B cell (primary cell): ENCODE results near the gene VAV2. TPM values are rescaled to one million over a fixed set of nuclear protein-coding genes. Genes with fewer than 3 reads are reported as not detected.

Experiments used
- ATAC-seq: fragments of 200-7000 bp; cut with Tn5 transposase; one replicate; pipeline ENCODE4 v1.10.0; 2021; ENCODE audit warnings: low read depth, mild to moderate bottlenecking, moderate number of reproducible peaks, moderate library complexity
- CTCF ChIA-PET: fragments of 350-600 bp; sonication (Branson Sonifier 250); formaldehyde crosslinking; loops from one replicate; lab custom pipeline; 2021; ENCODE audit warnings: antibody characterized with exemption, inconsistent platforms; lab: Charles Lee
- POLR2A ChIA-PET: fragments of 350-600 bp; sonication (Branson Sonifier 250); formaldehyde crosslinking; loops from one replicate; lab custom pipeline; 2021; ENCODE audit warnings: antibody characterized with exemption; lab: Charles Lee
- DNase-seq: peaks from one replicate; pipeline ENCODE4 v3.0.0; 2013
- H2AFZ ChIP-seq: 2 replicates; pipeline ENCODE4 v1.6.1; 2012; ENCODE audit warnings: mild to moderate bottlenecking, low read depth, low read length; ENCODE audit not compliant: insufficient read depth, poor library complexity, severe bottlenecking
- H3K27ac ChIP-seq, 2 donors: 1 replicate in 1 of 2; 2 replicates in 1 of 2; pipeline ENCODE4 v1.5.1; 2012 to 2013; ENCODE audit warnings: low read length in 2 of 2, mild to moderate bottlenecking in 2 of 2, moderate library complexity in 1 of 2
- H3K27me3 ChIP-seq, 4 experiments: fragments of 200-600 bp in 1 of 4; sonication (generic) in 1 of 4; replicated peaks in 1 of 4; 1 replicate in 2 of 4; 2 replicates in 2 of 4; pipeline versions ENCODE4 v1.6.1 to v1.7.0; 2013 to 2016; ENCODE audit warnings: low read length in 3 of 4, mild to moderate bottlenecking in 2 of 4, mixed read lengths in 1 of 4, moderate library complexity in 1 of 4; ENCODE audit not compliant: insufficient read depth in 4 of 4, control insufficient read depth in 3 of 4; ENCODE audit errors: control extremely low read depth in 1 of 4
- H3K36me3 ChIP-seq, 2 experiments: replicated peaks in 1 of 2; 1 replicate in 1 of 2; 2 replicates in 1 of 2; pipeline versions ENCODE4 v1.6.1 to v1.7.1; 2013; ENCODE audit warnings: low read length in 1 of 2; ENCODE audit not compliant: insufficient read depth in 2 of 2, control insufficient read depth in 1 of 2; ENCODE audit errors: control extremely low read depth in 1 of 2, extremely low read depth in 1 of 2
- H3K4me1 ChIP-seq, 2 donors: fragments of 200-600 bp in 1 of 2; sonication (generic) in 1 of 2; 1 replicate in 1 of 2; 2 replicates in 1 of 2; pipeline versions ENCODE4 v1.5.1 to v1.6.1; 2013 to 2017; ENCODE audit warnings: low read length in 2 of 2; ENCODE audit not compliant: control insufficient read depth in 2 of 2, insufficient read depth in 2 of 2
- H3K4me2 ChIP-seq: replicated peaks from 2 replicates; pipeline ENCODE3; 2012; ENCODE audit warnings: mild to moderate bottlenecking, low read depth, low read length; ENCODE audit not compliant: poor library complexity, severe bottlenecking
- H3K4me3 ChIP-seq, 5 experiments: fragments of 200-600 bp in 1 of 5; sonication (generic) in 1 of 5; 1 replicate in 3 of 5; 2 replicates in 2 of 5; pipeline versions ENCODE4 v1.5.1 to v1.7.0; 2011 to 2016; ENCODE audit warnings: low read length in 4 of 5, mild to moderate bottlenecking in 4 of 5, low read depth in 2 of 5, control low read depth in 1 of 5, moderate library complexity in 1 of 5; ENCODE audit not compliant: insufficient read depth in 1 of 5; ENCODE audit errors: control extremely low read depth in 1 of 5, extremely low read depth in 1 of 5
- H3K79me2 ChIP-seq: fragments of 200-600 bp; sonication (generic); one replicate; pipeline ENCODE4 v1.6.0; 2016; ENCODE audit warnings: low read length; ENCODE audit not compliant: control insufficient read depth, insufficient read depth
- H3K9ac ChIP-seq: fragments of 200-600 bp; sonication (generic); 2 replicates; pipeline ENCODE4 v1.6.1; 2017; ENCODE audit warnings: mild to moderate bottlenecking, low read length, moderate library complexity
- H3K9me3 ChIP-seq, 3 donors: one replicate each; pipeline versions ENCODE4 v1.6.1 to v1.7.1; 2013; ENCODE audit warnings: low read length in 2 of 3; ENCODE audit not compliant: control insufficient read depth in 2 of 3, insufficient read depth in 1 of 3; ENCODE audit errors: control extremely low read depth in 1 of 3
- H4K20me1 ChIP-seq: 2 replicates; pipeline ENCODE4 v1.6.0; 2012; ENCODE audit warnings: mild to moderate bottlenecking, low read length; ENCODE audit not compliant: insufficient read depth, control insufficient read depth, poor library complexity, severe bottlenecking
- H3K27ac Mint-ChIP-seq: one replicate; pipeline ENCODE4 v1.8.0; 2021; ENCODE audit warnings: mixed read lengths
- H3K27me3 Mint-ChIP-seq: one replicate; pipeline ENCODE4 v1.8.0; 2021; ENCODE audit warnings: mixed read lengths
- H3K4me1 Mint-ChIP-seq: one replicate; pipeline ENCODE4 v1.8.0; 2021; ENCODE audit warnings: mixed read lengths
- H3K4me3 Mint-ChIP-seq: one replicate; pipeline ENCODE4 v1.8.0; 2021; ENCODE audit warnings: mixed read lengths
- H3K9me3 Mint-ChIP-seq: one replicate; pipeline ENCODE4 v1.8.0; 2022; ENCODE audit warnings: mixed read lengths; ENCODE audit not compliant: insufficient read depth
- EZH2 ChIP-seq: IDR thresholded peaks from 2 replicates; pipeline ENCODE4 v1.6.1; 2012; ENCODE audit warnings: borderline replicate concordance, low read depth, mild to moderate bottlenecking, moderate library complexity, low read length; ENCODE audit not compliant: insufficient read depth, poor library complexity, severe bottlenecking
- WGBS: methylation state at CpG from one replicate; pipeline ENCODE4 v1.1.5; 2013; ENCODE audit warnings: missing lambda C conversion rate; ENCODE audit not compliant: insufficient coverage; 5-methylcytosine and 5-hydroxymethylcytosine counted together
- intact Hi-C: fragments of 100-400 bp; cut with micrococcal nuclease; formaldehyde crosslinking; loops from one replicate; pipeline ENCODE4 v1.10.0; 2022
- polyA plus RNA-seq: library from polyadenylated mRNA; depleted of rRNA; stranded (reverse); fragments of >200 nt; gene quantifications from 2 replicates; pipeline ENCODE4 v1.2.3, GENCODE V29; 2012
- total RNA-seq, 2 donors: library from RNA; stranded (reverse); fragments of 120-200 nt in 1 of 2; gene quantifications; 1 replicate in 1 of 2; 2 replicates in 1 of 2; pipeline versions ENCODE4 v1.2.3 to v1.2.4, GENCODE V29; 2013 to 2022
- TF ChIP-seq, protein P1 (sequence below): fragments of 200-600 bp; IDR thresholded peaks from one replicate; pipeline ENCODE4 v1.8.0; 2022; ENCODE audit warnings: antibody characterized with exemption, mild to moderate bottlenecking

Gene VAV2
- total and polyA plus RNA-seq, 2 donors (not counting 1 experiment from before 2014, with no cell fraction given): 34.4 to 128 TPM

DNA sequence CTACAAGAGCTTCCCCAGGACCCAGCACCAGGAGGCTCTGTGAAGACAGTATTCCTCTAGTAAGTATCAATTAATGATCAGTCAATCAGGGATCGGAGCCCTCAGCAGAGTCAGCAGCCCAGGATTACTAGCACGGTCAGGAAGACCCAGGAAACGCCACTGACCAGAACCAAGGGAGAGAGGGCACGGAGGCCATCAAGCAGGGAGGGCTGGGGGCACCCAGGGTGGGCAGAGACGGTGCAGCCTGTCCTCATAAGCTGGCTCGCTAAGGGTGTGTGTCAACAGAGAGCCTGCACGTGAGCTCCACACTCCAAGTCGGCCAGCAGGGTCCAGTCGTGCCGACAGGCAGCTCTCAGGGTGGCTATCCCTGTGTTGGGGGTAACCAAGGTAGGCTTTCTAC is 29.0 kb downstream of the VAV2 start:
- H3K9me3 ChIP-seq: peaks cover 0 to 10% (median 6%) of the 10 kb centered on the region in 3 donors
- H4K20me1 ChIP-seq: peaks cover 88% of the 10 kb centered on the region
- no peak overlapping the region for H3K4me3 Mint-ChIP-seq
- no peak overlapping the region for H3K27ac Mint-ChIP-seq
- peaks cover 2% of the 10 kb centered on the region for H3K9me3 Mint-ChIP-seq
- WGBS: 84% methylated on average over 10 of the region's 10 CpGs
- H3K9ac ChIP-seq: no peak overlapping the region
- peaks cover 98% of the 10 kb centered on the region for H3K79me2 ChIP-seq
- H3K27me3 Mint-ChIP-seq: no peaks in the 10 kb centered on the region
- no peak for ATAC-seq
- H3K36me3 ChIP-seq: no peaks in the 10 kb centered on the region
- H3K4me1 Mint-ChIP-seq: peaks cover 81% of the 10 kb centered on the region
- ChIA-PET POLR2A (interaction anchor here (0.6 to 1.9 kb wide), 2 partner anchors 8 to 93 kb away, joined by 3 to 4 read pairs; no protein-coding TSS in a partner anchor), CTCF (interaction anchor here (1.0 to 1.4 kb wide), 2 partner anchors 15 to 30 kb away, joined by 3 to 4 read pairs; no protein-coding TSS in a partner anchor)
- H3K4me1 ChIP-seq: peaks cover 54 to 56% of the 10 kb centered on the region in 2 donors
- no peaks in the 10 kb centered on the region for H3K27me3 ChIP-seq
- H2AFZ ChIP-seq: no peak overlapping the region
- H3K4me3 ChIP-seq: no peak overlapping the region
- no peak overlapping the region for H3K4me2 ChIP-seq
- no peak for TF ChIP-seq EZH2
- TF ChIP-seq, protein P1, sequence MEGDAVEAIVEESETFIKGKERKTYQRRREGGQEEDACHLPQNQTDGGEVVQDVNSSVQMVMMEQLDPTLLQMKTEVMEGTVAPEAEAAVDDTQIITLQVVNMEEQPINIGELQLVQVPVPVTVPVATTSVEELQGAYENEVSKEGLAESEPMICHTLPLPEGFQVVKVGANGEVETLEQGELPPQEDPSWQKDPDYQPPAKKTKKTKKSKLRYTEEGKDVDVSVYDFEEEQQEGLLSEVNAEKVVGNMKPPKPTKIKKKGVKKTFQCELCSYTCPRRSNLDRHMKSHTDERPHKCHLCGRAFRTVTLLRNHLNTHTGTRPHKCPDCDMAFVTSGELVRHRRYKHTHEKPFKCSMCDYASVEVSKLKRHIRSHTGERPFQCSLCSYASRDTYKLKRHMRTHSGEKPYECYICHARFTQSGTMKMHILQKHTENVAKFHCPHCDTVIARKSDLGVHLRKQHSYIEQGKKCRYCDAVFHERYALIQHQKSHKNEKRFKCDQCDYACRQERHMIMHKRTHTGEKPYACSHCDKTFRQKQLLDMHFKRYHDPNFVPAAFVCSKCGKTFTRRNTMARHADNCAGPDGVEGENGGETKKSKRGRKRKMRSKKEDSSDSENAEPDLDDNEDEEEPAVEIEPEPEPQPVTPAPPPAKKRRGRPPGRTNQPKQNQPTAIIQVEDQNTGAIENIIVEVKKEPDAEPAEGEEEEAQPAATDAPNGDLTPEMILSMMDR: no peak
- H3K27ac ChIP-seq: no peak overlapping the region
- DNase-seq: no peak
- intact Hi-C loops: no loop called here

DNA sequence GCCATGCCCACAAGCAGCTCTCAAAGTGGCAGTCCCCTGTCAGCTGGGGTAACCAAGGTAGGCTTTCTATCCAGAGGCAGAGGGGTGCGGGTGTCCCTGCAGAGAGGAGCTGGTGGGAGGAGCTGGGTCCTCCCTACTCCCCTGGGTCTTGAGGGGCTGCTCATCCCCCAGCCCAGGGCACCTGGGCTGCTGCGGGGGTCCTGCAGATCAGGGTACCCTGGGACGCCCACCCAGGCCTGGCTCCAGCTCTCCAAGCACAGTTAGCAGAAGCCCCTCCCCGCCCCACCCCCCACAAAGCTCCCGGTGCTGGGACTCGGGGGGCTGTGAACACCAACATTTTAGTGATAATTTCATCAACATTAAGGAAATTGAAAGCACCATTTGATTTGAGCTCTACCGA is 29.8 kb downstream of the VAV2 start:
- Histone ChIP-seq H4K20me1 (peaks cover 80% of the 10 kb centered on the region), H3K36me3 (no peaks in the 10 kb centered on the region), H3K4me2 (peak overlapping the region; percentile 74), H3K27me3 (no peaks in the 10 kb centered on the region), H3K9ac (no peak overlapping the region), H2AFZ (no peak overlapping the region), H3K27ac (no peak overlapping the region), H3K9me3 (peaks cover 0 to 10% (median 6%) of the 10 kb centered on the region in 3 donors), H3K4me3 (no peak overlapping the region), H3K4me1 (peaks cover 52 to 53% of the 10 kb centered on the region in 2 donors), H3K79me2 (peaks cover 94% of the 10 kb centered on the region)
- no peaks in the 10 kb centered on the region for H3K27me3 Mint-ChIP-seq
- ATAC-seq (no peak), DNase-seq (no peak)
- peak overlapping the region; percentile 53 for H3K27ac Mint-ChIP-seq
- intact Hi-C loops: no loop called here
- ChIA-PET POLR2A (interaction anchor here (0.6 to 1.9 kb wide), 4 partner anchors 9 to 158 kb away, joined by 3 to 4 read pairs (median 4); no protein-coding TSS in a partner anchor), CTCF (interaction anchor here (0.9 to 1.4 kb wide), 3 partner anchors 14 to 169 kb away, joined by 3 to 4 read pairs (median 3); no protein-coding TSS in a partner anchor)
- H3K4me1 Mint-ChIP-seq: peaks cover 77% of the 10 kb centered on the region
- peak overlapping the region; percentile 78 for H3K4me3 Mint-ChIP-seq
- TF ChIP-seq, protein P1: no peak
- TF ChIP-seq EZH2: no peak
- H3K9me3 Mint-ChIP-seq: peaks cover 2% of the 10 kb centered on the region
- WGBS: 100% methylated on average over 1 of the region's 7 CpGs
